Thoracic aorta (tissue), 2 donors: ENCODE results near the gene WASF1. TPM values are rescaled to one million over a fixed set of nuclear protein-coding genes. Genes with fewer than 3 reads are reported as not detected.

Source experiments
- ATAC-seq: fragments of 150-250 bp; one replicate; pipeline ENCODE4 v1.8.0; 2017; ENCODE audit warnings: low read depth; ENCODE audit not compliant: insufficient number of reproducible peaks, low FRiP score
- DNase-seq: peaks from one replicate; pipeline ENCODE4 v3.0.0-alpha.2; 2020; ENCODE audit warnings: low spot score
- H3K27ac ChIP-seq, 2 donors: fragments of 200-600 bp; sonication (generic); 1 replicate in 1 of 2; 2 replicates in 1 of 2; pipeline ENCODE4 v1.5.1; 2016; ENCODE audit warnings: mild to moderate bottlenecking in 2 of 2, moderate library complexity in 2 of 2
- H3K27me3 ChIP-seq: fragments of 200-600 bp; sonication (generic); replicated peaks from 2 replicates; pipeline ENCODE4 v1.6.0; 2016; ENCODE audit warnings: mild to moderate bottlenecking; ENCODE audit not compliant: insufficient read depth
- H3K36me3 ChIP-seq: fragments of 200-600 bp; sonication (generic); one replicate; pipeline ENCODE4 v1.5.1; 2016
- H3K4me1 ChIP-seq, 2 donors: fragments of 200-600 bp; sonication (generic); 1 replicate in 1 of 2; 2 replicates in 1 of 2; pipeline versions ENCODE4 v1.5.1 to v1.6.0; 2016; ENCODE audit warnings: low read depth in 2 of 2, mild to moderate bottlenecking in 1 of 2; ENCODE audit not compliant: control insufficient read depth in 1 of 2
- H3K4me3 ChIP-seq: fragments of 200-600 bp; sonication (generic); 2 replicates; pipeline ENCODE4 v1.5.1; 2016; ENCODE audit warnings: mild to moderate bottlenecking
- H3K9me3 ChIP-seq: fragments of 200-600 bp; sonication (generic); 2 replicates; pipeline ENCODE4 v1.5.1; 2016
- total RNA-seq, 2 donors: library from RNA; depleted of rRNA; stranded (reverse); fragments of >200 nt; gene quantifications; one replicate each; pipeline versions ENCODE4 v1.1.0 to v1.2.3, GENCODE V29; 2016
- TF ChIP-seq, protein P1 (sequence below): fragments of 200-600 bp; sonication (generic); IDR thresholded peaks from one replicate; pipeline ENCODE4 v1.5.1; 2019; ENCODE audit warnings: antibody characterized with exemption

Gene WASF1
- total RNA-seq, 2 donors from 2014 or later: 4.9 to 21.8 TPM

DNA sequence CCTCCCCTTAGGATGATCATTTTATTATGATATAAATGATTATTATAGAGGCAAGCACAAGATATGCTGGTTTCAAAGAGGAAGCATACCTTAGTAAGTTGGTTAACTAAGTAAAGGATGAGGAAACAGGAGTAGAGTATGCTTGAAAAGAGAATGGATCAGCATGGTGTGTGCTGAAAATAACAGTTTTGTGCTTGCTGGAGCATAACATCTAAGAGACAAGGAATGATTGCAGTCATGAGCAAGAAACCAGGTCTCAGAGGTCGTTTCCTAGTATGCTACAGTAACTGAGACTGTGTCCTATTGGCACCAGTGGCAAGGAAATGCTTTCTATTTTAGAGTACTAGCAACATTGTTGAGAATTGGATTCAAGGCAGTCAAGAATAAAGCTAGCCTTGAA is 34.9 kb upstream of the WASF1 start:
- DNase-seq (no peak), ATAC-seq (no peak)
- Histone ChIP-seq H3K9me3 (no peaks in the 10 kb centered on the region), H3K27ac (no peak overlapping the region), H3K27me3 (no peaks in the 10 kb centered on the region), H3K36me3 (peaks cover 44% of the 10 kb centered on the region), H3K4me3 (no peak overlapping the region), H3K4me1 (no peaks in the 10 kb centered on the region)
- TF ChIP-seq, protein P1, sequence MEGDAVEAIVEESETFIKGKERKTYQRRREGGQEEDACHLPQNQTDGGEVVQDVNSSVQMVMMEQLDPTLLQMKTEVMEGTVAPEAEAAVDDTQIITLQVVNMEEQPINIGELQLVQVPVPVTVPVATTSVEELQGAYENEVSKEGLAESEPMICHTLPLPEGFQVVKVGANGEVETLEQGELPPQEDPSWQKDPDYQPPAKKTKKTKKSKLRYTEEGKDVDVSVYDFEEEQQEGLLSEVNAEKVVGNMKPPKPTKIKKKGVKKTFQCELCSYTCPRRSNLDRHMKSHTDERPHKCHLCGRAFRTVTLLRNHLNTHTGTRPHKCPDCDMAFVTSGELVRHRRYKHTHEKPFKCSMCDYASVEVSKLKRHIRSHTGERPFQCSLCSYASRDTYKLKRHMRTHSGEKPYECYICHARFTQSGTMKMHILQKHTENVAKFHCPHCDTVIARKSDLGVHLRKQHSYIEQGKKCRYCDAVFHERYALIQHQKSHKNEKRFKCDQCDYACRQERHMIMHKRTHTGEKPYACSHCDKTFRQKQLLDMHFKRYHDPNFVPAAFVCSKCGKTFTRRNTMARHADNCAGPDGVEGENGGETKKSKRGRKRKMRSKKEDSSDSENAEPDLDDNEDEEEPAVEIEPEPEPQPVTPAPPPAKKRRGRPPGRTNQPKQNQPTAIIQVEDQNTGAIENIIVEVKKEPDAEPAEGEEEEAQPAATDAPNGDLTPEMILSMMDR: no peak

DNA sequence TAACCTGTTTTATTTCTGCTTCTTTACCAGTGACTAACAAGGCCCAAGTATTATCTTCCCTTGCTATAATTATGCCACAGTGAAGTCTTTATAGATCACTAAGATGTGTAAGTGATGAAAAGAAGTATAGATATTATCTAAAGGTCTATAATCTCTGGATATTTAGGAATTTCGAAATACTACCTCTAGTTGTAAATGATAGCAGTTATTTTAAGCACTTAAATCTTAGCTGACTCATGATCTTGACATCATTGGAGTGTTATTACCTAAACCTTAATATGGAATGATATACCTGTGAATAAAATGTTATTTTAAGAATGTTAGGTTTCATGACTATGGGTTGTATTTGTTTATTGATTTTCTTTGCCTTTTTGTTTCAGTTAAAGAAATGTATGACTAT is 32.3 kb upstream of the WASF1 start:
- H3K4me3 ChIP-seq: no peak overlapping the region
- TF ChIP-seq, protein P1: no peak
- ATAC-seq: no peak
- no peak overlapping the region for H3K27ac ChIP-seq
- no peaks in the 10 kb centered on the region for H3K9me3 ChIP-seq
- no peaks in the 10 kb centered on the region for H3K4me1 ChIP-seq
- DNase-seq: no peak
- H3K36me3 ChIP-seq: peaks cover 33% of the 10 kb centered on the region
- H3K27me3 ChIP-seq: no peaks in the 10 kb centered on the region

GRCh38 chr6:110207652-110208051 is 28.2 kb upstream of the WASF1 start:
- no peak for DNase-seq
- no peak for ATAC-seq
- no peak overlapping the region for H3K4me3 ChIP-seq
- H3K36me3 ChIP-seq: peaks cover 16% of the 10 kb centered on the region
- H3K27ac ChIP-seq: no peak overlapping the region
- TF ChIP-seq, protein P1: no peak
- no peaks in the 10 kb centered on the region for H3K4me1 ChIP-seq
- no peaks in the 10 kb centered on the region for H3K9me3 ChIP-seq
- H3K27me3 ChIP-seq: no peaks in the 10 kb centered on the region

DNA sequence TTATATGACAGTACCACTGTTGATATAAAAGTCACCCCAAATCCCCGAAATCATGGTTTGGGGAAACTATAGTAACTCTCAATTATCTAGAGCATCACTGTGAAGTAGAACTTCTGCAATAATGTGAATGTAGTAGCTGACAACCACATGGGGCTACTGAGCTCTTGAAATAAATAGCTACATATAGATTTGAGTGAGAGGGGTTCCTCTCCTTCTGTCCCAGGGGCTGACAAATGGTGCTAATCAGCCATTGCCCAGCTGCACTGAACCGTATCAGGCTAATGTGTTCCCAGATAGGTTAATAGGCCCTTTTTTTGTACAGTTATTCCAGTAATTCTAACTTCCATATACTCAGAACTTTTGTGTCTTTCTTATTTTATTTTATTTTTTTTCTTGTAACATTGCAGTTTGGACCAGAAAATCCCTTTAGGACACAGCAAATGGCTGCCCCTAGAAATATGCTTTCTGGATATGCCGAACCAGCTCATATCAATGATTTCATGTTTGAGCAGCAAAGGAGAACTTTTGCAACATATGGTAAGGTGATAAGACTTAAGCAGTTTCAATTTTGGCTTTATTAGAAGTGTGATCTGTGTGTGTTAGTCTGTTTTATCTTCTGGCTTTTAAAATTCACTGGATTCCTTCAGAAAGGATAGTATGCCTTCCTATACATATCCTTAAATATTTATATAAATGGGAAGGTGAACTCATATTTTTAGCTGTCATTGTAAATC is 21.8 kb upstream of the WASF1 start:
- TF ChIP-seq, protein P1: no peak
- peaks cover 0 to 8% of the 10 kb centered on the region in 2 donors for H3K4me1 ChIP-seq
- DNase-seq: no peak
- no peak overlapping the region for H3K27ac ChIP-seq
- no peak overlapping the region for H3K4me3 ChIP-seq
- no peaks in the 10 kb centered on the region for H3K9me3 ChIP-seq
- no peak for ATAC-seq
- no peaks in the 10 kb centered on the region for H3K36me3 ChIP-seq
- no peaks in the 10 kb centered on the region for H3K27me3 ChIP-seq

GRCh38 chr6:110198561-110198960 is 19.1 kb upstream of the WASF1 start:
- peaks cover 3% of the 10 kb centered on the region for H3K36me3 ChIP-seq
- ATAC-seq (no peak), DNase-seq (no peak)
- no peak overlapping the region for H3K27ac ChIP-seq
- no peaks in the 10 kb centered on the region for H3K9me3 ChIP-seq
- peaks cover 0 to 8% of the 10 kb centered on the region in 2 donors for H3K4me1 ChIP-seq
- TF ChIP-seq, protein P1: no peak
- H3K4me3 ChIP-seq: no peak overlapping the region
- no peaks in the 10 kb centered on the region for H3K27me3 ChIP-seq
